ENCODE measurements around the gene RASSF9. TPM values are rescaled to one million over a fixed set of nuclear protein-coding genes. Genes with fewer than 3 reads are reported as not detected.

The RASSF9 gene
- polyA plus RNA-seq, 2 donors: 1.2 to 2.4 TPM

- peak overlapping the region in 1 of 2 donors; percentile 59 for H3K27ac ChIP-seq (ENCODE audit: low read depth in 2 of 2, low read length in 1 of 2)
- 55 to 63% methylated on average over 2 of the region's 2 CpGs for WGBS, 2 donors
These were observed 32.3 kb downstream of the RASSF9 start for GRCh38 chr12:85803923-85804322.

DNA sequence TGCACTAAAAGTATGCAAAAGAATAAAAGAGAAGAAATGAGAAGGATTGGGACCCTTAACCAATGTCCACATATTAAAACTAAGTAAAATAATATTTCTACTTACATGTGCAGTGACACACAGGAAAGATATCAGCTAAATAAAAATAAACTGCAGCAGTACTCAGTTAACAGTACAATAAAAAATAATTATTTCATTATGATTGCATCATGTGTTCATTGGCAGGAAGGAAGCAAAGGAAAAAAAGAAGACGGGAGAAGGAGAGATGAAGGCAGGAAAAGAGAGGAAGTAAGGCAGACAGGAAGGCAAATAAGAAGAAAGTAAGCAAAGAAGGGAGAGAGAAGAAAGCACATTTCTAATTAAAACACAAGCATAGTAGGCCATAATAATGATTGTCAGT, 33.0 kb downstream of the RASSF9 start:
- Histone ChIP-seq H3K27ac (ENCODE audit: low read depth in 2 of 2, low read length in 1 of 2) (no peak overlapping the region), H3K27me3 (ENCODE audit: control insufficient read depth in 1 of 2, insufficient read depth in 2 of 2, low read length in 2 of 2) (no peaks in the 10 kb centered on the region)
- WGBS, 2 donors: 24 to 38% methylated on average over 1 of the region's 1 CpG

More at GRCh38 chr12:85803923-85804322, 32.3 kb downstream of the RASSF9 start:
- no peaks in the 10 kb centered on the region for H3K9me3 ChIP-seq (ENCODE audit: control insufficient read depth in 2 of 2, insufficient read depth in 1 of 2, low read depth in 1 of 2, low read length in 1 of 2)
- no peaks in the 10 kb centered on the region for H3K27me3 ChIP-seq (ENCODE audit: control insufficient read depth in 1 of 2, insufficient read depth in 2 of 2, low read length in 2 of 2)
- H3K4me1 ChIP-seq (ENCODE audit: control insufficient read depth in 2 of 2, insufficient read depth in 2 of 2, low read length in 1 of 2): no peaks in the 10 kb centered on the region
- H3K4me3 ChIP-seq (ENCODE audit: low read depth in 1 of 2, low read length in 2 of 2): no peak overlapping the region
- H3K36me3 ChIP-seq (ENCODE audit: control insufficient read depth in 2 of 2, insufficient read depth in 2 of 2, low read length in 1 of 2): no peaks in the 10 kb centered on the region

GRCh38 chr12:85798122-85798521, 38.1 kb downstream of the RASSF9 start:
- H3K27ac ChIP-seq (ENCODE audit: low read depth in 2 of 2, low read length in 1 of 2): no peak overlapping the region
- no peaks in the 10 kb centered on the region for H3K4me1 ChIP-seq (ENCODE audit: control insufficient read depth in 2 of 2, insufficient read depth in 2 of 2, low read length in 1 of 2)
- no peaks in the 10 kb centered on the region for H3K9me3 ChIP-seq (ENCODE audit: control insufficient read depth in 2 of 2, insufficient read depth in 1 of 2, low read depth in 1 of 2, low read length in 1 of 2)
- no peaks in the 10 kb centered on the region for H3K36me3 ChIP-seq (ENCODE audit: control insufficient read depth in 2 of 2, insufficient read depth in 2 of 2, low read length in 1 of 2)
- WGBS, 2 donors: 75 to 79% methylated on average over 2 of the region's 2 CpGs
- H3K4me3 ChIP-seq (ENCODE audit: low read depth in 1 of 2, low read length in 2 of 2): no peak overlapping the region
- H3K27me3 ChIP-seq (ENCODE audit: control insufficient read depth in 1 of 2, insufficient read depth in 2 of 2, low read length in 2 of 2): no peaks in the 10 kb centered on the region

More for the DNA sequence above, 33.0 kb downstream of the RASSF9 start:
- no peaks in the 10 kb centered on the region for H3K4me1 ChIP-seq (ENCODE audit: control insufficient read depth in 2 of 2, insufficient read depth in 2 of 2, low read length in 1 of 2)
- no peaks in the 10 kb centered on the region for H3K36me3 ChIP-seq (ENCODE audit: control insufficient read depth in 2 of 2, insufficient read depth in 2 of 2, low read length in 1 of 2)
- no peak overlapping the region for H3K4me3 ChIP-seq (ENCODE audit: low read depth in 1 of 2, low read length in 2 of 2)
- H3K9me3 ChIP-seq (ENCODE audit: control insufficient read depth in 2 of 2, insufficient read depth in 1 of 2, low read depth in 1 of 2, low read length in 1 of 2): no peaks in the 10 kb centered on the region

DNA sequence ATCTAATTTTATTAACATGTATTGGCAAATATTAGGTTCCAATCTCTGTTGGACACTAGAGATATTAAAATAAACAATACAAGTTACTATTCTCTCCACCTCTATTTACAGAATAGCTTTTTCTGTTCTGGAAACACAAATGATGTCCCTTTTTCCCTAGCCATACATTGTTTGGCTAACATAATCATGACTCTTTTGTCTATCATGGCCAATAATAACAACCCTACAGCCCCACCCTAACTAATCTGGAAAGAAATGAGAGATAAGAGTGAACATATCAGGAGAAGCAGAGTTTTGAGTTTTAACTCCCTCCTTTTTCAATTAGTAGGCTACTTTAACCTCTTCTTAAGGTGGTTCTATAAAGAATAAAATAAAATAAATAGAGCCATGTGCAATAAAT, 40.2 kb downstream of the RASSF9 start:
- no peaks in the 10 kb centered on the region for H3K27me3 ChIP-seq (ENCODE audit: control insufficient read depth in 1 of 2, insufficient read depth in 2 of 2, low read length in 2 of 2)
- H3K27ac ChIP-seq (ENCODE audit: low read depth in 2 of 2, low read length in 1 of 2): no peak overlapping the region
- no peaks in the 10 kb centered on the region for H3K4me1 ChIP-seq (ENCODE audit: control insufficient read depth in 2 of 2, insufficient read depth in 2 of 2, low read length in 1 of 2)
- no peaks in the 10 kb centered on the region for H3K9me3 ChIP-seq (ENCODE audit: control insufficient read depth in 2 of 2, insufficient read depth in 1 of 2, low read depth in 1 of 2, low read length in 1 of 2)
- H3K36me3 ChIP-seq (ENCODE audit: control insufficient read depth in 2 of 2, insufficient read depth in 2 of 2, low read length in 1 of 2): no peaks in the 10 kb centered on the region
- H3K4me3 ChIP-seq (ENCODE audit: low read depth in 1 of 2, low read length in 2 of 2): no peak overlapping the region

DNA sequence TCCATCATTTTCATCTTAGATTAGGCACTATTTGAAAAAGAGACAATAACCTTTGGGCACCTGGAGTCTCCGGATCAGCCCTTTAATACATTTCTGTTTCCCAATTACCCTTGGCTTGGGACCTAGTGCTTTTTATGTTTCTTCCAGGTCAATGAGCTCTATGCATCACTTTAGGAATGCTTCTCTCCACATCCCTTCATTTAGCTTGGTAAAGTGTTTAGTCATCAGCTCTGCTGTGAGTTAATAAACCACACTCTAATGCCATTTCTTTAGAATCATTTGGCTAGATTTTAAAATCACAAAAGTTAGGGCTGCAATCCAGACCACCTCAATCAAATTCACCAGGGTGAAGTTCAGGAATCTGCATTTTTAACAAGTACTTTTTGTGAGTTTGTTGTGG, 41.7 kb downstream of the RASSF9 start:
- Histone ChIP-seq H3K9me3 (ENCODE audit: control insufficient read depth in 2 of 2, insufficient read depth in 1 of 2, low read depth in 1 of 2, low read length in 1 of 2) (no peaks in the 10 kb centered on the region), H3K36me3 (ENCODE audit: control insufficient read depth in 2 of 2, insufficient read depth in 2 of 2, low read length in 1 of 2) (no peaks in the 10 kb centered on the region), H3K27ac (ENCODE audit: low read depth in 2 of 2, low read length in 1 of 2) (no peak overlapping the region), H3K4me1 (ENCODE audit: control insufficient read depth in 2 of 2, insufficient read depth in 2 of 2, low read length in 1 of 2) (no peaks in the 10 kb centered on the region), H3K4me3 (ENCODE audit: low read depth in 1 of 2, low read length in 2 of 2) (no peak overlapping the region), H3K27me3 (ENCODE audit: control insufficient read depth in 1 of 2, insufficient read depth in 2 of 2, low read length in 2 of 2) (no peaks in the 10 kb centered on the region)
- WGBS, 2 donors: 86 to 93% methylated on average over 1 of the region's 1 CpG

DNA sequence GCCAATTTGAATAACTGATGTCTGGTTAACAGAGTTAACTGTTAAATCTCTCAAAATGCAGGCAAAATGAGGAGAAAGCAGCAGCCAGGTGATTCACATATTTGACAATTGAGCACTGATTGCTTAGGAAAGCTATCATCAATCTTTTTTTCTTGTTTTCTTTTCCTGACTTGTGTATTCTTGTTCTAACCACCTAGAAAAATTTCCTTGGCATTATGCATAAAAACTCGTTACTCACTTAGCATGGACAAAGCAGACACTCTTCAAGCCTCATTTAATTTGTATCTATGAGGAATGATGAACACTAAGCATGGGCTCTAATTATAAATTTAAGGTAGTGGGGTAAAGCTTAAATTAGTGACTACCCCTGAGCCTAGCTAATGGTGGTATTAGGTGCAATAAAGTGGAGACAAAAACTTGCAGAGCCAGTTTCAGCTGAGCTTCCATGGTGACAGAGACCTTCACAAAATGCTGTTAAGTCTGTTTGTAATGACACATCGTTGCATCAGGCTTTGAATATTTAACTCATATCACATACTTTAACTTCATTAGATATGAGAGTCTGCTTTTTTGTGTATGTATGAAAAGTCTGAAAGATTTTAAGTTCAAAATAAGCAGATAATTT, 52.0 kb downstream of the RASSF9 start:
- H3K9me3 ChIP-seq (ENCODE audit: control insufficient read depth in 2 of 2, insufficient read depth in 1 of 2, low read depth in 1 of 2, low read length in 1 of 2): no peaks in the 10 kb centered on the region
- no peak overlapping the region for H3K27ac ChIP-seq (ENCODE audit: low read depth in 2 of 2, low read length in 1 of 2)
- WGBS, 2 donors: 48 to 49% methylated on average over 2 of the region's 2 CpGs

DNA sequence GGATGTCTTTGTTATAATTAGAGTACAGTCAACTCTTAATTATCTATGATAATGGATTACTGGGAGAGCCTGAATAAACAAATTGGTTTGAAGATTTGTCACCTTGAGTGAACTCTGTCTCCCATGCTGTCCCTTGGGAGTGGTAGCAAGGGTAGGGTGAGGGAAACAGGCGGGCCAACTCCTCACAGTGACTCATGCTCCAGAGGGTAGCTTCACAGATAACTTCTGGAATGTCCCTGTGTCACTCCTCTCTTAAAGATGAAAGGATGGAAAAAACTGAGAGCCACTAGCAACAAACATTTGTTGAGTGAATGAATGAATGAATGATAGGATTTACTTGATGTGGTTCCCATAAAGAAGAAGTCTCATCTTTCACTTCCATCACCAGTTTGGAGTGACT, 53.5 kb downstream of the RASSF9 start:
- 52 to 59% methylated on average over 1 of the region's 1 CpG for WGBS, 2 donors
- Histone ChIP-seq H3K9me3 (ENCODE audit: control insufficient read depth in 2 of 2, insufficient read depth in 1 of 2, low read depth in 1 of 2, low read length in 1 of 2) (no peaks in the 10 kb centered on the region), H3K27me3 (ENCODE audit: control insufficient read depth in 1 of 2, insufficient read depth in 2 of 2, low read length in 2 of 2) (no peaks in the 10 kb centered on the region), H3K27ac (ENCODE audit: low read depth in 2 of 2, low read length in 1 of 2) (no peak overlapping the region), H3K4me1 (ENCODE audit: control insufficient read depth in 2 of 2, insufficient read depth in 2 of 2, low read length in 1 of 2) (peaks cover 0 to 2% of the 10 kb centered on the region in 2 donors), H3K4me3 (ENCODE audit: low read depth in 1 of 2, low read length in 2 of 2) (no peak overlapping the region), H3K36me3 (ENCODE audit: control insufficient read depth in 2 of 2, insufficient read depth in 2 of 2, low read length in 1 of 2) (no peaks in the 10 kb centered on the region)

More for the DNA sequence above, 52.0 kb downstream of the RASSF9 start:
- no peak overlapping the region for H3K4me3 ChIP-seq (ENCODE audit: low read depth in 1 of 2, low read length in 2 of 2)
- H3K36me3 ChIP-seq (ENCODE audit: control insufficient read depth in 2 of 2, insufficient read depth in 2 of 2, low read length in 1 of 2): no peaks in the 10 kb centered on the region
- H3K4me1 ChIP-seq (ENCODE audit: control insufficient read depth in 2 of 2, insufficient read depth in 2 of 2, low read length in 1 of 2): peaks cover 0 to 2% of the 10 kb centered on the region in 2 donors
- H3K27me3 ChIP-seq (ENCODE audit: control insufficient read depth in 1 of 2, insufficient read depth in 2 of 2, low read length in 2 of 2): no peaks in the 10 kb centered on the region

DNA sequence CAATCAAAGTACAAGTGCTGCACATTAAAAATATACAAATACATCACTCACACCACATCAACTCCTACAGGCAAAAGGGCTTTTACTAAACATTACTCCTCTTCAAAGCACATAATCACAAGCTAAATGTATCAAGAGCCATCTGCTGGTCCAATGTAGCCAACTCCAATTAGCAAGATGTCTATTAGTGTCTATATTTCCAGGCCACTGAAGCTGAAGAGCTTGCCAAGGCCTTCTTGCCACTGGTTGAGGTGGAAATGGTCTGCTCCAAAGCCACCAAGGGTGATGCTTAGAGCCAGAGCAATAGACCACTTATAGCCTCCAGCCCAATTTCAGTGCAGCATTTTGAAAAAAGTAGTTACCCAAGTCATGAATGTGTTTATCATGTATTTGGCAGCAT, 54.4 kb downstream of the RASSF9 start:
- no peaks in the 10 kb centered on the region for H3K9me3 ChIP-seq (ENCODE audit: control insufficient read depth in 2 of 2, insufficient read depth in 1 of 2, low read depth in 1 of 2, low read length in 1 of 2)
- no peak overlapping the region for H3K27ac ChIP-seq (ENCODE audit: low read depth in 2 of 2, low read length in 1 of 2)
- no peaks in the 10 kb centered on the region for H3K36me3 ChIP-seq (ENCODE audit: control insufficient read depth in 2 of 2, insufficient read depth in 2 of 2, low read length in 1 of 2)
- H3K4me3 ChIP-seq (ENCODE audit: low read depth in 1 of 2, low read length in 2 of 2): no peak overlapping the region
- H3K4me1 ChIP-seq (ENCODE audit: control insufficient read depth in 2 of 2, insufficient read depth in 2 of 2, low read length in 1 of 2): peaks cover 0 to 2% of the 10 kb centered on the region in 2 donors
- no peaks in the 10 kb centered on the region for H3K27me3 ChIP-seq (ENCODE audit: control insufficient read depth in 1 of 2, insufficient read depth in 2 of 2, low read length in 2 of 2)

DNA sequence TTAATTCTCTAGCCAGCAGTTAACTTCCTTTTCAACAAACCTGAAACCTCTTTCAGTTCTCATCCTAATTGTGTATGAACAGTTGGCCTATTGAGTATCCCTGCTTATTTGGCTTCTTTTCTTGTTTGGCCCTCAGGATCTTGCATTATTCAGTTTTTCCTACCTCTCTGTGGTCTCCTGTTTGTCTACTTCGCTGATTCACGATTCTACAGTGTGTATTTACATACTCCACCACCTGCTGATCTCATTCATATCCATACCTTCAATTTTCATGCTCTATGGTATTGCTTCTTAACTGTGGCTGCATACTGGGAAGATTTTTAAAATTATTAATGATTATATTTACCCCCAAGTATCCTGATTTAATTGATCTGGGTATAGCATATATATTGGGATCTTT, 56.4 kb downstream of the RASSF9 start:
- H3K9me3 ChIP-seq (ENCODE audit: control insufficient read depth in 2 of 2, insufficient read depth in 1 of 2, low read depth in 1 of 2, low read length in 1 of 2): no peaks in the 10 kb centered on the region
- H3K4me1 ChIP-seq (ENCODE audit: control insufficient read depth in 2 of 2, insufficient read depth in 2 of 2, low read length in 1 of 2): peaks cover 0 to 2% of the 10 kb centered on the region in 2 donors
- WGBS, 2 donors: 68 to 83% methylated on average over 2 of the region's 2 CpGs
- no peak overlapping the region for H3K4me3 ChIP-seq (ENCODE audit: low read depth in 1 of 2, low read length in 2 of 2)
- H3K27me3 ChIP-seq (ENCODE audit: control insufficient read depth in 1 of 2, insufficient read depth in 2 of 2, low read length in 2 of 2): no peaks in the 10 kb centered on the region
- no peak overlapping the region for H3K27ac ChIP-seq (ENCODE audit: low read depth in 2 of 2, low read length in 1 of 2)
- H3K36me3 ChIP-seq (ENCODE audit: control insufficient read depth in 2 of 2, insufficient read depth in 2 of 2, low read length in 1 of 2): no peaks in the 10 kb centered on the region

DNA sequence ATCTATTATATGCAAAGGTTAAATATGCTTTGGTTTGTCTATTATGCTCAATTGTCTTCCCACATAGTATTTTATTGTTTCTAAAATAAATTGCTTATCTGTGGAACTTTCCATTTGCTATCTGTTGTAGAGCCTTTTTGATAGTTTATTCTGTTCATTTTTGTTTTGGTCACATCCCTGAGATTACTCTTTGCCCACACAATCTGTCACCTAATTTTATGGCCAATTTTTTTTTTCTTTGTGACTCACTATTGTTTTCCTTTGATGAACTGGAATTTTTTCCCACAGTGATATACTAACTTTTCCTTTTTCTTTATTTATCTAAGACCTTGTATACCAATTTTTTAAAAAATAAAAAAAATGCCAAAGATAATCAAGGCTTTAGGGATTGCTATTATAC, 61.1 kb downstream of the RASSF9 start:
- Histone ChIP-seq H3K27me3 (ENCODE audit: control insufficient read depth in 1 of 2, insufficient read depth in 2 of 2, low read length in 2 of 2) (no peaks in the 10 kb centered on the region), H3K9me3 (ENCODE audit: control insufficient read depth in 2 of 2, insufficient read depth in 1 of 2, low read depth in 1 of 2, low read length in 1 of 2) (no peaks in the 10 kb centered on the region), H3K4me3 (ENCODE audit: low read depth in 1 of 2, low read length in 2 of 2) (no peak overlapping the region), H3K27ac (ENCODE audit: low read depth in 2 of 2, low read length in 1 of 2) (no peak overlapping the region), H3K36me3 (ENCODE audit: control insufficient read depth in 2 of 2, insufficient read depth in 2 of 2, low read length in 1 of 2) (no peaks in the 10 kb centered on the region), H3K4me1 (ENCODE audit: control insufficient read depth in 2 of 2, insufficient read depth in 2 of 2, low read length in 1 of 2) (no peaks in the 10 kb centered on the region)

Data from esophagus (tissue), 2 donors.